Endodermal cell (in vitro differentiated cells): ENCODE data around the gene TMEM266. TPM values are rescaled to one million over a fixed set of nuclear protein-coding genes. Genes with fewer than 3 reads are reported as not detected.

ENCODE experiments used
- DNase-seq: peaks from one replicate; pipeline ENCODE4 v3.0.0-alpha.2; 2017
- H3K27ac ChIP-seq: 2 replicates; pipeline ENCODE4 v1.5.1; 2013; ENCODE audit warnings: mild to moderate bottlenecking, low read depth, low read length, moderate library complexity
- H3K27me3 ChIP-seq: 2 replicates; pipeline ENCODE4 v1.6.1; 2013; ENCODE audit warnings: mild to moderate bottlenecking, low read length, moderate library complexity; ENCODE audit not compliant: insufficient read depth, control insufficient read depth, poor library complexity, severe bottlenecking
- H3K36me3 ChIP-seq: 2 replicates; pipeline ENCODE4 v1.7.0; 2013; ENCODE audit warnings: mild to moderate bottlenecking, low read length, moderate library complexity; ENCODE audit not compliant: control insufficient read depth, insufficient read depth
- H3K4me1 ChIP-seq: one replicate; pipeline ENCODE4 v1.7.0; 2013; ENCODE audit warnings: low read length; ENCODE audit not compliant: control insufficient read depth, insufficient read depth
- H3K4me3 ChIP-seq: 2 replicates; pipeline ENCODE4 v1.5.1; 2013; ENCODE audit warnings: mild to moderate bottlenecking, low read length, moderate library complexity
- H3K9ac ChIP-seq: 2 replicates; pipeline ENCODE4 v1.6.1; 2013; ENCODE audit warnings: mild to moderate bottlenecking, low read length, moderate library complexity; ENCODE audit not compliant: poor library complexity, severe bottlenecking; ENCODE audit errors: extremely low read depth
- H3K9me3 ChIP-seq: 2 replicates; pipeline ENCODE4 v1.6.1; 2013; ENCODE audit warnings: mild to moderate bottlenecking, low read length, moderate library complexity; ENCODE audit not compliant: control insufficient read depth
- H3K27ac Mint-ChIP-seq: 2 replicates; pipeline ENCODE4 v1.8.0; 2020; ENCODE audit warnings: mixed read lengths
- H3K27me3 Mint-ChIP-seq: 2 replicates; pipeline ENCODE4 v1.8.0; 2021; ENCODE audit warnings: mild to moderate bottlenecking, mixed read lengths; ENCODE audit not compliant: insufficient read depth
- H3K36me3 Mint-ChIP-seq: 2 replicates; pipeline ENCODE4 v1.8.0; 2020; ENCODE audit warnings: low read depth, mixed read lengths
- H3K4me1 Mint-ChIP-seq: 2 replicates; pipeline ENCODE4 v1.8.0; 2020; ENCODE audit warnings: mixed read lengths
- H3K4me3 Mint-ChIP-seq: 2 replicates; pipeline ENCODE4 v1.8.0; 2020; ENCODE audit warnings: mild to moderate bottlenecking, moderate library complexity, mixed read lengths
- H3K9me3 Mint-ChIP-seq: 2 replicates; pipeline ENCODE4 v1.8.0; 2020; ENCODE audit warnings: mild to moderate bottlenecking, mixed read lengths
- CTCF ChIP-seq: fragments of 200-600 bp; sonication (generic); conservative IDR thresholded peaks from 2 replicates; pipeline ENCODE4 v1.5.0; 2021; ENCODE audit warnings: antibody characterized with exemption, mild to moderate bottlenecking
- WGBS, 2 experiments: methylation state at CpG; one replicate each; pipeline versions ENCODE4 v1.1.5 to v1.1.7; 2013; ENCODE audit warnings: missing lambda C conversion rate in 2 of 2, mixed read lengths in 1 of 2; ENCODE audit not compliant: insufficient coverage in 1 of 2, insufficient read length in 1 of 2; 5-methylcytosine and 5-hydroxymethylcytosine counted together
- total RNA-seq, 2 donors: library from RNA; stranded (reverse); fragmentation: NEBNext Ultra II Directional in 1 of 2; extraction: Animal tissue kit (Norgen Biotek cat#: 25700) in 1 of 2; gene quantifications; 2 replicates in 1 of 2; 3 replicates in 1 of 2; pipeline ENCODE4 v1.2.1, GENCODE V29; 2021

TMEM266 gene
- total RNA-seq, 2 donors from 2014 or later = 1.8 to 2.0 TPM

GRCh38 chr15:76236350-76236749 lies 176.6 kb downstream of the TMEM266 start:
- Mint-ChIP-seq H3K9me3 (no peaks in the 10 kb centered on the region), H3K27me3 (peaks cover 4% of the 10 kb centered on the region), H3K36me3 (peaks cover 2% of the 10 kb centered on the region), H3K4me1 (peaks cover 10% of the 10 kb centered on the region), H3K27ac (no peak overlapping the region), H3K4me3 (no peak overlapping the region)
- Histone ChIP-seq H3K4me1 (peaks cover 5% of the 10 kb centered on the region), H3K9me3 (no peaks in the 10 kb centered on the region), H3K36me3 (no peaks in the 10 kb centered on the region), H3K4me3 (no peak overlapping the region), H3K27ac (no peak overlapping the region), H3K27me3 (peaks cover 19% of the 10 kb centered on the region), H3K9ac (no peak overlapping the region)
- no peak for DNase-seq
- WGBS, 2 experiments = 67 to 95% methylated on average over 1 to 2 of the region's 2 CpGs
- TF ChIP-seq CTCF = no peak

- Histone ChIP-seq H3K36me3 (peaks cover 11% of the 10 kb centered on the region), H3K27me3 (no peaks in the 10 kb centered on the region), H3K9me3 (no peaks in the 10 kb centered on the region), H3K4me1 (no peaks in the 10 kb centered on the region), H3K4me3 (no peak overlapping the region), H3K9ac (no peak overlapping the region), H3K27ac (no peak overlapping the region)
- TF ChIP-seq CTCF = no peak
- no peak overlapping the region for H3K4me3 Mint-ChIP-seq
- H3K27ac Mint-ChIP-seq = no peak overlapping the region
- 88% methylated on average over 1 of the region's 1 CpG; no CpG with 5 or more reads in 1 of the 2 experiments for WGBS, 2 experiments
- peaks cover 4% of the 10 kb centered on the region for H3K4me1 Mint-ChIP-seq
- H3K9me3 Mint-ChIP-seq = no peaks in the 10 kb centered on the region
- no peaks in the 10 kb centered on the region for H3K27me3 Mint-ChIP-seq
- H3K36me3 Mint-ChIP-seq = peaks cover 12% of the 10 kb centered on the region
- DNase-seq = no peak
Measured at GRCh38 chr15:76239786-76240185, 180.0 kb downstream of the TMEM266 start.

GRCh38 chr15:76245072-76245610 lies 185.4 kb downstream of the TMEM266 start:
- Histone ChIP-seq H3K9ac (no peak overlapping the region), H3K9me3 (no peaks in the 10 kb centered on the region), H3K36me3 (peaks cover 19% of the 10 kb centered on the region), H3K27me3 (no peaks in the 10 kb centered on the region), H3K4me3 (no peak overlapping the region), H3K27ac (no peak overlapping the region), H3K4me1 (no peaks in the 10 kb centered on the region)
- DNase-seq = no peak
- peaks cover 27% of the 10 kb centered on the region for H3K36me3 Mint-ChIP-seq
- H3K4me3 Mint-ChIP-seq = no peak overlapping the region
- no peaks in the 10 kb centered on the region for H3K4me1 Mint-ChIP-seq
- TF ChIP-seq CTCF = no peak
- H3K9me3 Mint-ChIP-seq = no peaks in the 10 kb centered on the region
- H3K27ac Mint-ChIP-seq = no peak overlapping the region
- WGBS, 2 experiments = 100% methylated on average over 1 of the region's 1 CpG; no CpG with 5 or more reads in 1 of the 2 experiments
- H3K27me3 Mint-ChIP-seq = no peaks in the 10 kb centered on the region
